SK-N-SH (cell line): Measurements from ENCODE around the gene UBTF.

Experiments
- CHD2 ChIP-seq: fragments of 150-350 bp; IDR thresholded peaks from 2 replicates; pipeline ENCODE4 v1.6.1; 2018; ENCODE audit warnings: low read length; ENCODE audit not compliant: partially characterized antibody
- ELF1 ChIP-seq: IDR thresholded peaks from 2 replicates; pipeline ENCODE4 v1.4.0; 2012
- EP300 ChIP-seq, 2 experiments: IDR thresholded peaks; 2 replicates each; pipeline versions ENCODE4 v1.4.0 to v1.6.1; 2012; ENCODE audit warnings: borderline replicate concordance in 1 of 2, low read depth in 1 of 2, low read length in 1 of 2
- MAX ChIP-seq: IDR thresholded peaks from 2 replicates; pipeline ENCODE4 v1.4.0; 2012; ENCODE audit warnings: low read depth
- NRF1 ChIP-seq: IDR thresholded peaks from 2 replicates; pipeline ENCODE4 v1.6.1; 2012; ENCODE audit warnings: low read depth, mild to moderate bottlenecking, low read length
- POLR2AphosphoS5 ChIP-seq: IDR thresholded peaks from 2 replicates; pipeline ENCODE4 v1.6.1; 2012; ENCODE audit warnings: low read depth, low read length
- RAD21 ChIP-seq: IDR thresholded peaks from 2 replicates; pipeline ENCODE4 v1.6.1; 2012; ENCODE audit warnings: mild to moderate bottlenecking, low read length
- RCOR1 ChIP-seq: fragments of 150-350 bp; IDR thresholded peaks from 2 replicates; pipeline ENCODE4 v1.6.1; 2017; ENCODE audit warnings: antibody characterized with exemption, low read length
- RXRA ChIP-seq: IDR thresholded peaks from 2 replicates; pipeline ENCODE4 v1.4.0; 2012; ENCODE audit warnings: low read depth, mild to moderate bottlenecking, borderline replicate concordance
- SMC3 ChIP-seq: IDR thresholded peaks from 2 replicates; pipeline ENCODE4 v1.6.1; 2012; ENCODE audit warnings: low read depth, low read length, improper control_type of control experiment
- ZBTB33 ChIP-seq: IDR thresholded peaks from 2 replicates; pipeline ENCODE4 v1.4.0; 2012; ENCODE audit warnings: low read depth, borderline replicate concordance
- TF ChIP-seq, protein P1 (sequence below): fragments of 200-600 bp; sonication (generic); IDR thresholded peaks from 2 replicates; pipeline ENCODE4 v1.6.1; 2017; ENCODE audit warnings: antibody characterized with exemption, mild to moderate bottlenecking, moderate library complexity
- TF ChIP-seq, protein P2 (sequence below): IDR thresholded peaks from 2 replicates; pipeline ENCODE4 v1.6.1; 2012; ENCODE audit warnings: mild to moderate bottlenecking, low read depth, low read length, moderate library complexity

- no peak for TF ChIP-seq EP300 (IDR thresholded peaks at IDR 0.05; ENCODE audit: borderline replicate concordance in 1 of 2, low read depth in 1 of 2, low read length in 1 of 2)
- no peak for TF ChIP-seq SMC3
- TF ChIP-seq, protein P1, sequence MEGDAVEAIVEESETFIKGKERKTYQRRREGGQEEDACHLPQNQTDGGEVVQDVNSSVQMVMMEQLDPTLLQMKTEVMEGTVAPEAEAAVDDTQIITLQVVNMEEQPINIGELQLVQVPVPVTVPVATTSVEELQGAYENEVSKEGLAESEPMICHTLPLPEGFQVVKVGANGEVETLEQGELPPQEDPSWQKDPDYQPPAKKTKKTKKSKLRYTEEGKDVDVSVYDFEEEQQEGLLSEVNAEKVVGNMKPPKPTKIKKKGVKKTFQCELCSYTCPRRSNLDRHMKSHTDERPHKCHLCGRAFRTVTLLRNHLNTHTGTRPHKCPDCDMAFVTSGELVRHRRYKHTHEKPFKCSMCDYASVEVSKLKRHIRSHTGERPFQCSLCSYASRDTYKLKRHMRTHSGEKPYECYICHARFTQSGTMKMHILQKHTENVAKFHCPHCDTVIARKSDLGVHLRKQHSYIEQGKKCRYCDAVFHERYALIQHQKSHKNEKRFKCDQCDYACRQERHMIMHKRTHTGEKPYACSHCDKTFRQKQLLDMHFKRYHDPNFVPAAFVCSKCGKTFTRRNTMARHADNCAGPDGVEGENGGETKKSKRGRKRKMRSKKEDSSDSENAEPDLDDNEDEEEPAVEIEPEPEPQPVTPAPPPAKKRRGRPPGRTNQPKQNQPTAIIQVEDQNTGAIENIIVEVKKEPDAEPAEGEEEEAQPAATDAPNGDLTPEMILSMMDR, result no peak
- TF ChIP-seq RAD21, result no peak
- TF ChIP-seq ZBTB33, result no peak
- no peak for TF ChIP-seq NRF1
- TF ChIP-seq ELF1, result no peak
- no peak for TF ChIP-seq RXRA
- TF ChIP-seq, protein P2, sequence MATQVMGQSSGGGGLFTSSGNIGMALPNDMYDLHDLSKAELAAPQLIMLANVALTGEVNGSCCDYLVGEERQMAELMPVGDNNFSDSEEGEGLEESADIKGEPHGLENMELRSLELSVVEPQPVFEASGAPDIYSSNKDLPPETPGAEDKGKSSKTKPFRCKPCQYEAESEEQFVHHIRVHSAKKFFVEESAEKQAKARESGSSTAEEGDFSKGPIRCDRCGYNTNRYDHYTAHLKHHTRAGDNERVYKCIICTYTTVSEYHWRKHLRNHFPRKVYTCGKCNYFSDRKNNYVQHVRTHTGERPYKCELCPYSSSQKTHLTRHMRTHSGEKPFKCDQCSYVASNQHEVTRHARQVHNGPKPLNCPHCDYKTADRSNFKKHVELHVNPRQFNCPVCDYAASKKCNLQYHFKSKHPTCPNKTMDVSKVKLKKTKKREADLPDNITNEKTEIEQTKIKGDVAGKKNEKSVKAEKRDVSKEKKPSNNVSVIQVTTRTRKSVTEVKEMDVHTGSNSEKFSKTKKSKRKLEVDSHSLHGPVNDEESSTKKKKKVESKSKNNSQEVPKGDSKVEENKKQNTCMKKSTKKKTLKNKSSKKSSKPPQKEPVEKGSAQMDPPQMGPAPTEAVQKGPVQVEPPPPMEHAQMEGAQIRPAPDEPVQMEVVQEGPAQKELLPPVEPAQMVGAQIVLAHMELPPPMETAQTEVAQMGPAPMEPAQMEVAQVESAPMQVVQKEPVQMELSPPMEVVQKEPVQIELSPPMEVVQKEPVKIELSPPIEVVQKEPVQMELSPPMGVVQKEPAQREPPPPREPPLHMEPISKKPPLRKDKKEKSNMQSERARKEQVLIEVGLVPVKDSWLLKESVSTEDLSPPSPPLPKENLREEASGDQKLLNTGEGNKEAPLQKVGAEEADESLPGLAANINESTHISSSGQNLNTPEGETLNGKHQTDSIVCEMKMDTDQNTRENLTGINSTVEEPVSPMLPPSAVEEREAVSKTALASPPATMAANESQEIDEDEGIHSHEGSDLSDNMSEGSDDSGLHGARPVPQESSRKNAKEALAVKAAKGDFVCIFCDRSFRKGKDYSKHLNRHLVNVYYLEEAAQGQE, result no peak
- no peak for TF ChIP-seq MAX
- no peak for TF ChIP-seq POLR2AphosphoS5
- TF ChIP-seq RCOR1, result no peak
- no peak for TF ChIP-seq CHD2
These were observed 26.7 kb downstream of the UBTF start for GRCh38 chr17:44192750-44193149.
